HTERT RPE-1 (cell line): Measurements from ENCODE around the gene GATC.
"Not testable (repeated sequence)": the region's sequence is repeated elsewhere in the genome, so short reads cannot be mapped to it uniquely, and the experiment has no call there.

ENCODE experiments used
- in situ Hi-C: fragments of 300-500 bp; cut with MboI; formaldehyde crosslinking; loops from 4 replicates; pipeline ENCODE4 v1.14.3; 2020; ENCODE audit warnings: low sequenced_read_pairs

GATC gene

GRCh38 chr12:120468821-120469449 lies 22.7 kb downstream of the GATC start:
- in situ Hi-C loops, result no loop called here

GRCh38 chr12:120469450-120470149 lies 23.4 kb downstream of the GATC start, which contains the start of gene SRSF9:
Gene SRSF9 (minus strand): TSS chr12:120469748. CDS start chr12:120469609, 139 bp downstream.
- in situ Hi-C loops, result no loop called here

GRCh38 chr12:120470150-120470784 lies 24.0 kb downstream of the GATC start:
- in situ Hi-C loops, result no loop called here

- in situ Hi-C loops, result no loop called here
Measured at GRCh38 chr12:120472521-120472920, 26.3 kb downstream of the GATC start.

GRCh38 chr12:120473807-120474615 lies 27.8 kb downstream of the GATC start:
- in situ Hi-C loops, result no loop called here

GRCh38 chr12:120474616-120474960 lies 28.3 kb downstream of the GATC start:
- in situ Hi-C loops, result no loop called here

GRCh38 chr12:120475643-120476042 lies 29.4 kb downstream of the GATC start:
- in situ Hi-C loops, result no loop called here

- in situ Hi-C loops, result no loop called here
Measured at GRCh38 chr12:120479458-120479857, 33.2 kb downstream of the GATC start.

GRCh38 chr12:120480211-120480610 lies 34.0 kb downstream of the GATC start:
- in situ Hi-C loops, result no loop called here

GRCh38 chr12:120481022-120481767 lies 35.0 kb downstream of the GATC start:
- in situ Hi-C loops, result no loop called here

- in situ Hi-C loops, result no loop called here
Measured at GRCh38 chr12:120483621-120484020, 37.4 kb downstream of the GATC start.

GRCh38 chr12:120485961-120486881 lies 40.0 kb downstream of the GATC start:
- in situ Hi-C loops, result no loop called here

- in situ Hi-C loops, result not testable (repeated sequence)
Measured at GRCh38 chr12:120487552-120487951, 41.3 kb downstream of the GATC start.

- in situ Hi-C loops, result no loop called here
Measured at GRCh38 chr12:120488057-120488640, 41.9 kb downstream of the GATC start.

GRCh38 chr12:120489018-120489417 lies 42.8 kb downstream of the GATC start:
- in situ Hi-C loops, result no loop called here

- in situ Hi-C loops, result no loop called here
Measured at GRCh38 chr12:120490325-120490724, 44.1 kb downstream of the GATC start.

- in situ Hi-C loops, result no loop called here
Measured at GRCh38 chr12:120490833-120491512, 44.7 kb downstream of the GATC start.

GRCh38 chr12:120495186-120495730 lies 49.0 kb downstream of the GATC start:
- in situ Hi-C loops, result no loop called here
